EH (cell line): ENCODE measurements around the gene GNG7.
"Not testable (repeated sequence)": the region's sequence is repeated elsewhere in the genome, so short reads cannot be mapped to it uniquely, and the experiment has no call there.

Source experiments
- DNase-seq: peaks from one replicate; pipeline ENCODE4 v3.0.0-alpha.2; 2015; ENCODE audit warnings: low read depth

The GNG7 gene

GRCh38 chr19:2726904-2727639 lies 24.6 kb upstream of the GNG7 start:
- no peak for DNase-seq

DNA sequence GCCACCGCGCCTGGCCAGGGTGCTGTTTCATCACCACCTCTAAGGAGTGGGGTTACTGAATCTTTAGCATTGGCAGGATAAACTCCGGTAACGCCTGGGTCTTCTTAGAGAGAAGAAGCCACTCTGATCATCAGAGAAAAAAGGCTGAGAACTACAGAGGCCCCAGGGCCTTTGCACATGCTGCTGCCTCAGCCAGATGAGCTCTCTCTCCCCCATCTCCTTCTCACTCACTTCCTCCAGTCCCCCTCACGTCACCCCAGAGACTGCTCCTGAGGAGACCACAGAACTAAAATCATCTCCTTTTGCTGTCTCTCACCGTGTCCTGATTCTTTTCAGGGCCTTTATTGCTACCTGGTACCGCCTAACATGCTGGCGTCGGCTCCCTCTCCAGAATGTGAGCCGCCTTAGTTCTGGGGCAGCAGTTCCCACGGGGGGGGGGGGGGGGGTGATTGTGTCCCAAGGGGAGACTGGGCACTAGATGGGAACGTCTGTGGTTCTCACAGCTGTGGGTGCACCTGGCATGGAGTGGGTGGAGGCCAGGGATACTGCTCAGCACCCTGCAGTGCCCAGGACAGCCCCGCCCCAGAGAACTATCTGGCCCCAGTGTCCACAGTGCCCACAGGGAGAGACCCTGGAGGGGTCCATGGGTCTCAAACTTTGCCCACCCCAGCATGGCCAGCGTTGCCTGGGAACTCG lies 23.8 kb upstream of the GNG7 start:
- no peak for DNase-seq

GRCh38 chr19:2724148-2724557 lies 21.7 kb upstream of the GNG7 start:
- no peak for DNase-seq

DNA sequence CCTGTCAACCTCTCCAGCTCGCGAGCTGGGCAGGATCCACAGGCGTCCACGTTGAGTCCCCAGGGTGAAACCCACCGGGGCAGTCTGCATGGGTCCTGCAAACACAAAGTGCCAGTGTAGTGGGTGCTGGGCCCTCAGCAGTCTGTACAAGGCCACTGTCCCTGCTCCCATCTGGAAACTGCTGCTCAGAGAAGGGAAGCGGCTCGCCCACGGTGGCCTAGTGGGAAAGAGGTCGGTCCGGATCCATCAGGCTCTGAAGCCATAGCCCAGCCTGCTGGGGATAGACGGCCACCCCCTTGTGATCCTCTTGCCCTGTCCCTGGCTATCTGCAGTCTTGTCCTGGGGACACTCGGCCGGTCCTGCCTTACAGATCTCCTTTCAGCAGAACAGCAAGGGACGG lies 21.3 kb upstream of the GNG7 start:
- DNase-seq, result no peak

GRCh38 chr19:2723345-2723715 lies 20.8 kb upstream of the GNG7 start:
- DNase-seq, result no peak

DNA sequence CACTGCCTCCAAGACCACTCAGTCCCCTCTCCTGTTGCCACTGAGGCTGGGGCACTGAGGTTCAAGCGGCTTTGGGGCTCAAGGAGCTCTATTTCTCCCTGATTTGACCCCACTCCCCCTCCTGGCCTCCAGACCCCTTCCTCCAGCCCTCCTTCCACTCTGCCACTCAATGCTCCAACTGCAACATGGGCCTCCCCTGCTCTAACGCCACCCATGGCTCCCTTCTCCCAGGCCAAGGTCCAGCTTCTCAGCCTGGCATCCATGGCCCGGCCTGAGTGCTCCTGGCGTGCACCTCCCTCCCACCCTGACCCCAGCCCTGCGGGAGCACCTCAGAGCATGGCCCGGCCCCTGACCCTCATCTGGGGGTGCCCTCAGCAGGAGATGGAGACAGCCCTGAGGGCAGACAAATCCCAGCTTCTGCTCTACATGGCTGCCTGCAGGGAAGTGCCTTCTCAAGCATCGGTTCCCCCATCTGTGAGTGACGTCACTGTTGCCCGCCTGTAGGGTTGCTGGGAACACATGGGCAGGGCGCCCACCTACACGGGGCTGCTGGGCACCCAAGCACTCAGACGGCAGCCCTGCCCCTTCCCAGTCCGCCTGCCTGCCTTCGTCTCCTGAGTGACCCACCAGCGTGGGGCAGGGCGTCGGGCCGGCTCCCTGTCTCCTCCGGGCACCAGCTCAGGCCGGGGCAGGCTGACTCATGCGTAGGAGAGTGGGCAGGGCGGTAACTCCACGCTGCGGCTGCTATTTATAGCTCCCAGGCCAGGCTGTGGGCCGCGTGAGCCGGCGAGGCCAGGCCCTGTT lies 20.2 kb upstream of the GNG7 start:
- DNase-seq, result peak; percentile 88

- DNase-seq, result no peak
These were observed 19.4 kb upstream of the GNG7 start for GRCh38 chr19:2721570-2722540.

GRCh38 chr19:2720777-2721569 lies 18.5 kb upstream of the GNG7 start, which contains the start of gene DIRAS1:
DIRAS1 (minus strand) TSS chr19:2721372; CDS start chr19:2717806, 3,566 bp downstream.
- DNase-seq, result no peak

DNA sequence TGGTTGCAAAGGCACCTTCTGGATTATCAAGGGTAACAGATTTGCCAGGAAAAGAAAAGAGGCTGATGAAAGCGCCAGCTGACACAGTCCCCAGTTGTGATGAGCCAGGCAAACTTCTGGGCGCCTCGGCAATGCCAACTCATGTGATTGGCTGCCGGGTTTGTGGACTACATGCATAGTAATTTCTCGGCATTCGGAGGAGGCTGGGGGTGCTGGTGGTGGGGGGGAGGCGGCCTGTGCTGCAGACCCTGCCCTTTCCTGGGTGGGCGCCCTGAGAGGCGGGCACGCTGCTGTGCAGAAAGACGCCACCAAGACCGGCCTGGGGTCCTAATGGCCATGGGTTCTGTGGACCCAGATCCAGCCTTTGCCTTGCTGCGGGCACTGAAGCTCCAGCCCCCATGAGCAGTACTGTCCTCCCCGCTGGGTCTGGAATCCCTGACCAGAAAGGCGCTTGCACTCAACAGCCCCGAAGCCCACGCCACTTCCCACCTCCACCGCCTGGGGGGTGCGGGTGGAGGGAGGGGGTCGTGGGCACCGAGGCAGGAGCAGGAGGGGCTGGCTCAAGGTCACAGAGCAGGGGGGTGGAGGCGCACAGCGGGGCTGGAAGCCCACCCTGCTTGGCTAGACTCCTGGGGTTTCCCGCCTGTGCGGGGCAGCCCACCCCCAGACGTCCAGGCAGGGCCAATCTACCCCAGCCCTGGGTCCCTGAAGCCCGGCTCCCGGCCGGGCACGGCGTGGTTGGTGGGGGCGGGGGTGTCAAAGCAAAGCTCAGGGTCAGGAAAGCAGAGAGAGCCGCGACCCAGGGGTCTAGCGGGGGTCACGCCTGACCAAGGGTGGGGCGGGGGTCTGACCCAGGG lies 17.7 kb upstream of the GNG7 start:
- DNase-seq, result peak; percentile 52

DNA sequence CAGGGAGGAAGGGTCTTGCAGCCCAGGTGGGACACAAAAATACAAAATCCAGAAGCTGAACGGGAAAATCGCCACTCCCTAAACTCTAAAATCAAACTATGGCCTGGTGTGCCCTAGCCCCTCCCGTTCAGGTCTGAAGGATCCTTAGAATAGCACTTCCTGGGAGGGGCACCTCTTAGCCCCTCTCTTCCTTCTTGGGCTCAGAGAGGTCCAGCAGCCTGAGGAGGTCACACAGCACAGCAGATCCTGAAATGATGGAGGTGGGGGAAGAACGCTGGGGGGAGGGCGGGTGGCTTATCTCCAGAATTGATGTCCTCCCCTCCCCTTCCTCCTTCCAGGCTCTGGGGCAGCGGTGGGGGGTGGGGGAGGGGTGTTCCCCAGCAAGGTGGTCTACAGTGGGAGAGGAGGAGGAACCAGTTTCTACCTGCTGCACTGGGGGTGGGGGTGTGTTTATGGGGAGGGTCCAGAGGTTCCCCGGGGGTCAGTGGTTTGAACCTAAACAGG lies 16.8 kb upstream of the GNG7 start:
- no peak for DNase-seq

GRCh38 chr19:2717638-2718541 lies 15.4 kb upstream of the GNG7 start:
- no peak for DNase-seq

- DNase-seq, result no peak
These were observed 14.5 kb upstream of the GNG7 start for GRCh38 chr19:2716722-2717637.

GRCh38 chr19:2716275-2716650 lies 13.8 kb upstream of the GNG7 start:
- no peak for DNase-seq

GRCh38 chr19:2715470-2716274 lies 13.2 kb upstream of the GNG7 start:
- no peak for DNase-seq

DNA sequence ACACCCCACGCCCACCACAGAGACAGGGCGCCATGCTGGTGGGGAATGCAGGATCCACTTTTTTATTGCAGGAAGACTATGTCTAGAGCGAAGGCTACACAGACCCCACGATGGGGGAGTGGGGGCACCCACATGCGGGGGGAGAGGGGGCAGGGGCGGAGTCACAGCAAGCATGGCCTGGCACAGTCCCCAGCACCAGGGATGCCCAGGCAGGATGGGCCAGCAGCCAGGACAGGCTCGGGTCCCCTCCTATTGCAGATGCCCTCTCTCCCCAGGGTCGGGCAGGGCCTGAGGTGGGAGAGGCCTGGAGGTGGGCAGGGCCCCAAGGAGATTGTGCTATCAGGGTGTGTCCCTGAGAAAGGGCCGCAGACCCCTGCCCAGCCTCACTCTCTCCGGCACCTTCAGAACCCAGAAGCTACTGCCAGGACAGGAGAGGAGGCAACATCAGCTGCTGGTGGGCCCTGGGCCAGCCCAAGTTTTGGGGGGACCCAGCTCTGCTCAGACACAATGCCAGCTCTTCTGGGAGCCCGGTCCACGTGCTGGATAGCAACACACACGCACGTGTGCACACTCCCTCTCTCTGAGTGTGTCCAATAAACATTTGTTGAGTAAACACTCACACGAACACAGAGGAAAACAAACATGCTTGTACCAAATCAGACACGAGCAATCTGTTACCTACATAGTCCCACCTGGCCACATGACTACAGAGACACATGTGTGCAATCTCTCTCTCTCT lies 12.2 kb upstream of the GNG7 start:
- DNase-seq, result no peak

- not testable (repeated sequence) for DNase-seq
These were observed 11.6 kb upstream of the GNG7 start for GRCh38 chr19:2714102-2714501.
